GM04504 (cell line): ENCODE data around the gene TP53TG3F.
"Not testable (repeated sequence)": the region's sequence is repeated elsewhere in the genome, so short reads cannot be mapped to it uniquely, and the experiment has no call there.

Source experiments
- DNase-seq: peaks from one replicate; pipeline ENCODE4 v3.0.0-alpha.2; 2012; ENCODE audit warnings: low read depth

Gene TP53TG3F

GRCh38 chr16:33459312-33459711 is at the start of gene TP53TG3F:
Gene TP53TG3F (plus strand): TSS chr16:33459612. CDS start chr16:33459680, 68 bp downstream.
- not testable (repeated sequence) for DNase-seq

- DNase-seq, result not testable (repeated sequence)
Observed at GRCh38 chr16:33491611-33492010, 32.2 kb downstream of the TP53TG3F start.

- not testable (repeated sequence) for DNase-seq
Observed at GRCh38 chr16:33507231-33507630, 47.8 kb downstream of the TP53TG3F start.

GRCh38 chr16:33509070-33509469 is 49.7 kb downstream of the TP53TG3F start:
- DNase-seq, result not testable (repeated sequence)

- not testable (repeated sequence) for DNase-seq
Observed at GRCh38 chr16:33509906-33510305, 50.5 kb downstream of the TP53TG3F start.
